IMR-90 (cell line): ENCODE measurements around the gene SLC9A6. TPM values are rescaled to one million over a fixed set of nuclear protein-coding genes. Genes with fewer than 3 reads are reported as not detected.

ENCODE experiments used
- ATAC-seq: fragments of 200-7000 bp; cut with Tn5 transposase; 2 replicates; pipeline ENCODE4 v1.9.1; 2020; ENCODE audit warnings: low read depth, mild to moderate bottlenecking, moderate library complexity
- Bru-seq: library from RNA; stranded (reverse); fragments of 400-500 nt; gene quantifications from one replicate; lab custom pipeline; 2021; lab: Mats Ljungman, UMichigan
- BruChase-seq, 2 experiments: library from RNA; stranded (reverse); fragments of 400-500 nt; gene quantifications; one replicate each; lab custom pipeline; 2021; lab: Mats Ljungman, UMichigan
- BruUV-seq: library from RNA; stranded (reverse); fragments of 400-500 nt; replicated peaks from 2 replicates; lab custom pipeline; 2021; lab: Mats Ljungman, UMichigan
- CTCF ChIA-PET: fragments of 300-600 bp; formaldehyde crosslinking; extraction: SDS; loops from one replicate; lab custom pipeline; 2021; ENCODE audit warnings: antibody characterized with exemption; lab: Yijun Ruan, JAX
- POLR2A ChIA-PET: fragments of 300-600 bp; sonication (Branson Sonifier 250); formaldehyde crosslinking; loops from one replicate; lab custom pipeline; 2022; ENCODE audit warnings: antibody characterized with exemption; ENCODE audit not compliant: unreplicated experiment; lab: Charles Lee
- DNase-seq: peaks from one replicate; pipeline ENCODE4 v3.0.0; 2013
- H2AFZ ChIP-seq: replicated peaks from 2 replicates; pipeline ENCODE3; 2013; ENCODE audit warnings: low read length, mild to moderate bottlenecking; ENCODE audit not compliant: poor library complexity
- H2AK5ac ChIP-seq: 2 replicates; pipeline ENCODE4 v1.6.1; 2013; ENCODE audit warnings: low read depth, low read length, inconsistent platforms
- H2AK9ac ChIP-seq: replicated peaks from 2 replicates; pipeline ENCODE3; 2013; ENCODE audit warnings: mild to moderate bottlenecking, low read depth, low read length, moderate library complexity; ENCODE audit not compliant: poor library complexity
- H2BK120ac ChIP-seq: 2 replicates; pipeline ENCODE4 v1.6.1; 2013; ENCODE audit warnings: low read depth, low read length, inconsistent platforms
- H2BK15ac ChIP-seq: 3 replicates; pipeline ENCODE4 v1.6.1; 2013; ENCODE audit warnings: low read depth, low read length, inconsistent platforms
- H2BK20ac ChIP-seq: 2 replicates; pipeline ENCODE4 v1.6.1; 2013; ENCODE audit warnings: low read depth, mild to moderate bottlenecking, inconsistent platforms, low read length, moderate library complexity
- H2BK5ac ChIP-seq: 2 replicates; pipeline ENCODE4 v1.6.1; 2013; ENCODE audit warnings: mild to moderate bottlenecking, low read depth, low read length, inconsistent platforms; ENCODE audit not compliant: poor library complexity, severe bottlenecking
- H3K14ac ChIP-seq: replicated peaks from 2 replicates; pipeline ENCODE4 v1.6.1; 2013; ENCODE audit warnings: low read depth, low read length, inconsistent platforms
- H3K18ac ChIP-seq: 2 replicates; pipeline ENCODE4 v1.6.1; 2013; ENCODE audit warnings: low read depth, low read length, control low read depth
- H3K23ac ChIP-seq: 2 replicates; pipeline ENCODE4 v1.6.1; 2013; ENCODE audit warnings: low read depth, low read length, inconsistent platforms
- H3K27ac ChIP-seq: 2 replicates; pipeline ENCODE4 v1.5.1; 2013; ENCODE audit warnings: mild to moderate bottlenecking, control low read depth, low read length; ENCODE audit not compliant: insufficient read depth
- H3K27me3 ChIP-seq: 2 replicates; pipeline ENCODE4 v1.6.1; 2013; ENCODE audit warnings: low read length; ENCODE audit not compliant: control insufficient read depth, insufficient read depth
- H3K36me3 ChIP-seq: 2 replicates; pipeline ENCODE4 v1.6.1; 2013; ENCODE audit warnings: low read length, mixed read lengths; ENCODE audit not compliant: control insufficient read depth, insufficient read depth
- H3K4ac ChIP-seq: 2 replicates; pipeline ENCODE4 v1.6.1; 2013; ENCODE audit warnings: low read depth, low read length, inconsistent platforms
- H3K4me1 ChIP-seq: 2 replicates; pipeline ENCODE4 v1.6.1; 2013; ENCODE audit warnings: low read length, mixed read lengths; ENCODE audit not compliant: control insufficient read depth, insufficient read depth
- H3K4me2 ChIP-seq: 2 replicates; pipeline ENCODE4 v1.6.1; 2013; ENCODE audit warnings: low read depth, mild to moderate bottlenecking, control low read depth, low read length, moderate library complexity
- H3K4me3 ChIP-seq: 2 replicates; pipeline ENCODE4 v1.5.1; 2013; ENCODE audit warnings: low read depth, mild to moderate bottlenecking, control low read depth, low read length, moderate library complexity; ENCODE audit not compliant: insufficient read depth
- H3K56ac ChIP-seq: 2 replicates; pipeline ENCODE4 v1.6.1; 2013; ENCODE audit warnings: low read length, inconsistent platforms; ENCODE audit not compliant: insufficient read depth; ENCODE audit errors: extremely low read depth
- H3K79me1 ChIP-seq, 2 experiments: 2 replicates each; pipeline ENCODE4 v1.6.1; 2013; ENCODE audit warnings: low read length in 2 of 2, inconsistent platforms in 1 of 2, low read depth in 1 of 2
- H3K9ac ChIP-seq: 2 replicates; pipeline ENCODE4 v1.6.1; 2013; ENCODE audit warnings: low read depth, low read length, control low read depth
- H3K9me1 ChIP-seq: 2 replicates; pipeline ENCODE4 v1.6.1; 2013; ENCODE audit warnings: low read length, inconsistent platforms; ENCODE audit not compliant: insufficient read depth
- H3K9me3 ChIP-seq: 2 replicates; pipeline ENCODE4 v1.6.1; 2013; ENCODE audit warnings: low read length; ENCODE audit not compliant: control insufficient read depth, insufficient read depth
- H4K20me1 ChIP-seq: 2 replicates; pipeline ENCODE4 v1.6.1; 2013; ENCODE audit warnings: low read length, inconsistent platforms; ENCODE audit not compliant: insufficient read depth
- H4K5ac ChIP-seq: 2 replicates; pipeline ENCODE4 v1.6.1; 2013; ENCODE audit warnings: mild to moderate bottlenecking, low read depth, low read length, control low read depth
- H4K8ac ChIP-seq, 2 experiments: 2 replicates each; pipeline ENCODE4 v1.6.1; 2013; ENCODE audit warnings: low read depth in 2 of 2, low read length in 2 of 2, control low read depth in 1 of 2, inconsistent platforms in 1 of 2
- H4K91ac ChIP-seq: 2 replicates; pipeline ENCODE4 v1.6.1; 2013; ENCODE audit warnings: low read depth, low read length, inconsistent platforms; ENCODE audit not compliant: insufficient read depth
- FOS ChIP-seq: fragments of 150-350 bp; IDR thresholded peaks from 2 replicates; pipeline ENCODE4 v1.6.1; 2016; ENCODE audit warnings: low read depth, low read length
- MAZ ChIP-seq: IDR thresholded peaks from 2 replicates; pipeline ENCODE4 v1.6.1; 2012; ENCODE audit warnings: low read depth, mild to moderate bottlenecking, low read length, improper control_type of control experiment, moderate library complexity, borderline replicate concordance
- MXI1 ChIP-seq: IDR thresholded peaks from 2 replicates; pipeline ENCODE4 v1.6.1; 2012; ENCODE audit warnings: low read depth, mild to moderate bottlenecking, low read length, moderate library complexity, borderline replicate concordance
- WGBS, 2 experiments: methylation state at CpG; one replicate each; pipeline versions ENCODE4 v1.1.5 to v1.1.7; 2013; ENCODE audit warnings: missing lambda C conversion rate in 2 of 2; ENCODE audit not compliant: insufficient read length in 1 of 2; ENCODE audit errors: extremely low coverage in 2 of 2; 5-methylcytosine and 5-hydroxymethylcytosine counted together
- dilution Hi-C: fragments of 300-500 bp; cut with HindIII; formaldehyde crosslinking; loops from one replicate; pipeline ENCODE4 v1.14.3; 2018; ENCODE audit warnings: low sequenced_read_pairs; ENCODE audit not compliant: unreplicated experiment
- in situ Hi-C: fragments of 300-500 bp; cut with MboI; formaldehyde crosslinking; loops from 3 replicates; pipeline ENCODE4 v1.14.3; 2019; ENCODE audit warnings: low sequenced_read_pairs, inconsistent platforms, mixed read lengths
- intact Hi-C: fragments of 100-400 bp; cut with micrococcal nuclease; formaldehyde crosslinking; loops from 2 replicates; pipeline ENCODE4 v1.10.0; 2022
- long read RNA-seq: library from polyadenylated mRNA; unstranded; transcript quantifications from one replicate; pipeline ENCODE4 v2.0.0, GENCODE V29; 2021; ENCODE audit not compliant: unreplicated experiment
- polyA plus RNA-seq, 3 experiments: library from polyadenylated mRNA; depleted of rRNA; stranded (reverse); fragments of >200 nt; gene quantifications; 2 replicates each; pipeline ENCODE4 v1.2.3, GENCODE V29; 2012; ENCODE audit warnings: low replicate concordance in 1 of 3
- total RNA-seq: library from RNA; depleted of rRNA; stranded (reverse); fragments of >200 nt; gene quantifications from 2 replicates; pipeline ENCODE4 v1.2.3, GENCODE V29; 2012; rRNA removed
- TF ChIP-seq, protein P1 (sequence below): conservative IDR thresholded peaks from 2 replicates; pipeline ENCODE4 v1.5.1; 2012; ENCODE audit warnings: mild to moderate bottlenecking, low read depth, low read length, improper control_type of control experiment

SLC9A6 gene
- total RNA-seq (19.0 and 25.0 TPM in 2 replicates), polyA plus RNA-seq (2012; rRNA removed) (5.2 and 6.9 TPM in 2 replicates), Bru-seq, nascent RNA (percentile 53 among the genes with signal in this experiment), BruChase-seq, experiment 1, labeled RNA remaining after a 6-hour chase (percentile 59 among the genes with signal in this experiment), BruChase-seq, experiment 2, labeled RNA remaining after a 2-hour chase (percentile 54 among the genes with signal in this experiment)
- polyA plus RNA-seq (2012; cell fraction: cytosol; rRNA removed) = 2.6 and 3.3 TPM in 2 replicates
- polyA plus RNA-seq (2012; cell fraction: nucleus; rRNA removed; ENCODE audit: low replicate concordance) = 2.4 and 7.3 TPM in 2 replicates
- long read RNA-seq, full-length matches to known transcripts = 22 of 35 reads
- long read RNA-seq, partial matches to known transcripts = 1 of 35 reads
- long read RNA-seq, other reads (novel, unspliced or antisense) = 12 of 35 reads

DNA sequence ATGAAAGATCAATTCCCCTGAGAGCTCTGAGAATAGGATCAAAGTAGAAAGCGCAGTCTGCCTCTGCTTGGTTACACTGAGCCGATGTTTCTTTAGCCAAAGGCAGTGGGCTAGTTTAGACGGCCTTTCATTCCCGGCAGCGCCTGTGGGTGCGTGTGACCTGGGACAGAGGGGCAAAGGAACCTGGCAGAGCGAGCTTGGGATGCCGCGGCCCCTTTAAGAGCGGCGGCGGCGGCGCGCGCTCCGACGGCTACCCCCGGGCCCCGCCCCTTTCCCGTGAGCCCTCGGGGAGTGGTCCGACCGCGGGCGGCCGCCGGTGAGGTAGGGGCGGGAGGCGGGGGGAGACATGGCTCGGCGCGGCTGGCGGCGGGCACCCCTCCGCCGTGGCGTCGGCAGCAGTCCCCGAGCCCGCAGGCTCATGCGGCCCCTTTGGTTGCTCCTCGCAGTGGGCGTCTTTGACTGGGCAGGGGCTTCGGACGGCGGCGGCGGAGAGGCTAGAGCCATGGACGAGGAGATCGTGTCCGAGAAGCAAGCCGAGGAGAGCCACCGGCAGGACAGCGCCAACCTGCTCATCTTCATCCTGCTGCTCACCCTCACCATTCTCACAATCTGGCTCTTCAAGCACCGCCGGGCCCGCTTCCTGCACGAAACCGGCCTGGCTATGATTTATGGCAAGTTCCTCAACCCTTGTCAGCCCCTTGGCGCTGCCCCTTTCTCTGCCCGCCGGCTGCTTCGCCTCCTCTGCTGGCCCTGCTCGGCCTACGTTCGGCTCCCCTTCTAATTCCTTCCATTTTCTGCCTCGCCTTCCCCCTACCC is at the start of gene SLC9A6:
Gene SLC9A6, plus strand, starts transcription at position 279 of the 816 bp plus-strand sequence. Its CDS starts 224 bp downstream, at position 503.
- no peaks in the 10 kb centered on the region for H3K36me3 ChIP-seq
- peak within 1 kb of the TSS; percentile 93 for H3K9ac ChIP-seq
- ATAC-seq (peak; percentile 91), DNase-seq (peak; percentile 17)
- H3K4me2 ChIP-seq = peak within 1 kb of the TSS; percentile 95
- no TSS peak for BruUV-seq
- H3K14ac ChIP-seq = peak within 1 kb of the TSS; percentile 73
- H3K27ac ChIP-seq = peak within 1 kb of the TSS; percentile 81
- H4K8ac ChIP-seq = peak within 1 kb of the TSS; percentile 80
- WGBS, 2 experiments = 40% methylated on average over 9 of the region's 68 CpGs; no CpG with 5 or more reads in 1 of the 2 experiments
- H3K9me1 ChIP-seq = no peaks in the 10 kb centered on the region
- H3K79me1 ChIP-seq = peaks cover 0 to 7% of the 10 kb centered on the region in 2 experiments; a peak in 1 of 4 replicates
- peak within 1 kb of the TSS; percentile 90 for H3K18ac ChIP-seq
- H2BK20ac ChIP-seq = peak within 1 kb of the TSS; percentile 84; the same call in 1 of the 2 replicates
- no peaks in the 10 kb centered on the region for H4K20me1 ChIP-seq
- peak within 1 kb of the TSS; percentile 87 for H3K4me3 ChIP-seq
- H3K9me3 ChIP-seq = no peaks in the 10 kb centered on the region
- H2AK9ac ChIP-seq = no peak within 1 kb of the TSS
- H3K27me3 ChIP-seq = no peaks in the 10 kb centered on the region
- no peak for TF ChIP-seq FOS
- TF ChIP-seq, protein P1, sequence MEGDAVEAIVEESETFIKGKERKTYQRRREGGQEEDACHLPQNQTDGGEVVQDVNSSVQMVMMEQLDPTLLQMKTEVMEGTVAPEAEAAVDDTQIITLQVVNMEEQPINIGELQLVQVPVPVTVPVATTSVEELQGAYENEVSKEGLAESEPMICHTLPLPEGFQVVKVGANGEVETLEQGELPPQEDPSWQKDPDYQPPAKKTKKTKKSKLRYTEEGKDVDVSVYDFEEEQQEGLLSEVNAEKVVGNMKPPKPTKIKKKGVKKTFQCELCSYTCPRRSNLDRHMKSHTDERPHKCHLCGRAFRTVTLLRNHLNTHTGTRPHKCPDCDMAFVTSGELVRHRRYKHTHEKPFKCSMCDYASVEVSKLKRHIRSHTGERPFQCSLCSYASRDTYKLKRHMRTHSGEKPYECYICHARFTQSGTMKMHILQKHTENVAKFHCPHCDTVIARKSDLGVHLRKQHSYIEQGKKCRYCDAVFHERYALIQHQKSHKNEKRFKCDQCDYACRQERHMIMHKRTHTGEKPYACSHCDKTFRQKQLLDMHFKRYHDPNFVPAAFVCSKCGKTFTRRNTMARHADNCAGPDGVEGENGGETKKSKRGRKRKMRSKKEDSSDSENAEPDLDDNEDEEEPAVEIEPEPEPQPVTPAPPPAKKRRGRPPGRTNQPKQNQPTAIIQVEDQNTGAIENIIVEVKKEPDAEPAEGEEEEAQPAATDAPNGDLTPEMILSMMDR = no peak
- TF ChIP-seq MAZ = peak; percentile 12; the same call in 1 of the 2 replicates
- TF ChIP-seq MXI1 = no peak; the same call in 1 of the 2 replicates
- peak within 1 kb of the TSS; percentile 41 for H2BK5ac ChIP-seq
- H2BK15ac ChIP-seq = peak within 1 kb of the TSS; percentile 65; the same call in 1 of the 3 replicates
- H2AK5ac ChIP-seq = no peak within 1 kb of the TSS
- peak within 1 kb of the TSS; percentile 82 for H3K23ac ChIP-seq
- peaks cover 2% of the 10 kb centered on the region; the same call in 1 of the 2 replicates for H3K4me1 ChIP-seq
- CTCF ChIA-PET = interaction anchor here (1.4 kb wide), 1 partner anchor 43 kb away, joined by 5 read pairs; no protein-coding TSS in a partner anchor
- POLR2A ChIA-PET = interaction anchor here (0.7 kb wide), 1 partner anchor 22 kb away, joined by 3 read pairs; no protein-coding TSS in a partner anchor
- H2AFZ ChIP-seq = peak within 1 kb of the TSS; percentile 90
- H3K4ac ChIP-seq = peak within 1 kb of the TSS; percentile 29
- dilution Hi-C loops = no loop called here
- peak within 1 kb of the TSS; percentile 44 for H2BK120ac ChIP-seq
- H4K5ac ChIP-seq = peak within 1 kb of the TSS; percentile 91
- peak within 1 kb of the TSS; percentile 54 for H3K56ac ChIP-seq
- in situ Hi-C loops = loop anchor here (25.0 kb wide), 1 partner anchor 502 kb away; the partner anchor contains the start of genes BRS3 and HTATSF1
- intact Hi-C loops = no loop called here
- peak within 1 kb of the TSS; percentile 79 for H4K91ac ChIP-seq
